HCT116 (cell line): Measurements from ENCODE around the gene SPATA2L.

Experiments
- EZH2 ChIP-seq: fragments of 200-600 bp; sonication (generic); IDR thresholded peaks from 2 replicates; pipeline ENCODE4 v1.6.1; 2017; ENCODE audit warnings: antibody characterized with exemption, mixed run types
- EZH2phosphoT487 ChIP-seq: fragments of 200-600 bp; IDR thresholded peaks from 2 replicates; pipeline ENCODE4 v1.6.1; 2018; ENCODE audit warnings: antibody characterized with exemption, borderline replicate concordance
- POLR2A ChIP-seq: IDR thresholded peaks from 2 replicates; pipeline ENCODE4 v1.7.0; 2011; ENCODE audit warnings: borderline replicate concordance; ENCODE audit not compliant: insufficient read depth, insufficient read length; ENCODE audit errors: extremely low read depth
- POLR2AphosphoS5 ChIP-seq: IDR thresholded peaks from 2 replicates; pipeline ENCODE4 v1.6.1; 2011; ENCODE audit warnings: mild to moderate bottlenecking, low read depth, low read length, moderate library complexity
- RAD21 ChIP-seq: IDR thresholded peaks from 2 replicates; pipeline ENCODE4 v1.6.1; 2012; ENCODE audit warnings: low read depth, mild to moderate bottlenecking
- REST ChIP-seq: IDR thresholded peaks from 2 replicates; pipeline ENCODE4 v1.6.1; 2012; ENCODE audit warnings: low read depth
- SP1 ChIP-seq: IDR thresholded peaks from 2 replicates; pipeline ENCODE4 v1.6.1; 2012; ENCODE audit warnings: low read depth
- TCF7L2 ChIP-seq: IDR thresholded peaks from 2 replicates; pipeline ENCODE4 v1.7.0; 2011; ENCODE audit warnings: borderline replicate concordance, inconsistent platforms; ENCODE audit not compliant: insufficient read depth, insufficient read length; ENCODE audit errors: extremely low read depth
- YY1 ChIP-seq: IDR thresholded peaks from 2 replicates; pipeline ENCODE4 v1.6.1; 2011; ENCODE audit warnings: low read length, low read depth, moderate library complexity, mild to moderate bottlenecking; ENCODE audit not compliant: insufficient replicate concordance; ENCODE audit errors: extremely low read depth
- ZFX ChIP-seq: fragments of 450-650 bp; IDR thresholded peaks from 2 replicates; pipeline ENCODE4 v1.6.1; 2017
- ZNF274 ChIP-seq: fragments of 200-500 bp; sonication (Bioruptor generic); IDR thresholded peaks from 2 replicates; pipeline ENCODE4 v1.6.1; 2014; ENCODE audit warnings: mild to moderate bottlenecking, low read depth, low read length, inconsistent platforms
- TF ChIP-seq, protein P1 (sequence below), 3 experiments: fragments of 200-600 bp in 1 of 3; sonication (generic) in 1 of 3; IDR thresholded peaks in 2 of 3; conservative IDR thresholded peaks in 1 of 3; 2 replicates each; pipeline ENCODE4 v1.5.1; 2012 to 2017; ENCODE audit warnings: low read depth in 2 of 3, low read length in 2 of 3, antibody characterized with exemption in 1 of 3, borderline replicate concordance in 1 of 3, control low read depth in 1 of 3, mild to moderate bottlenecking in 1 of 3, mixed read lengths in 1 of 3, mixed run types in 1 of 3, moderate library complexity in 1 of 3; ENCODE audit not compliant: insufficient read depth in 1 of 3
- TF ChIP-seq, protein P2 (sequence below): IDR thresholded peaks from 2 replicates; pipeline ENCODE4 v1.6.1; 2012

- TF ChIP-seq, protein P1, sequence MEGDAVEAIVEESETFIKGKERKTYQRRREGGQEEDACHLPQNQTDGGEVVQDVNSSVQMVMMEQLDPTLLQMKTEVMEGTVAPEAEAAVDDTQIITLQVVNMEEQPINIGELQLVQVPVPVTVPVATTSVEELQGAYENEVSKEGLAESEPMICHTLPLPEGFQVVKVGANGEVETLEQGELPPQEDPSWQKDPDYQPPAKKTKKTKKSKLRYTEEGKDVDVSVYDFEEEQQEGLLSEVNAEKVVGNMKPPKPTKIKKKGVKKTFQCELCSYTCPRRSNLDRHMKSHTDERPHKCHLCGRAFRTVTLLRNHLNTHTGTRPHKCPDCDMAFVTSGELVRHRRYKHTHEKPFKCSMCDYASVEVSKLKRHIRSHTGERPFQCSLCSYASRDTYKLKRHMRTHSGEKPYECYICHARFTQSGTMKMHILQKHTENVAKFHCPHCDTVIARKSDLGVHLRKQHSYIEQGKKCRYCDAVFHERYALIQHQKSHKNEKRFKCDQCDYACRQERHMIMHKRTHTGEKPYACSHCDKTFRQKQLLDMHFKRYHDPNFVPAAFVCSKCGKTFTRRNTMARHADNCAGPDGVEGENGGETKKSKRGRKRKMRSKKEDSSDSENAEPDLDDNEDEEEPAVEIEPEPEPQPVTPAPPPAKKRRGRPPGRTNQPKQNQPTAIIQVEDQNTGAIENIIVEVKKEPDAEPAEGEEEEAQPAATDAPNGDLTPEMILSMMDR (IDR thresholded peaks at IDR 0.05 in 2 of 3, conservative IDR thresholded peaks at IDR 0.05 in 1 of 3; ENCODE audit: borderline replicate concordance in 1 of 3, insufficient read depth in 1 of 3, low read depth in 2 of 3, low read length in 2 of 3), result no peak
- TF ChIP-seq POLR2A (no peak), RAD21 (no peak), ZNF274 (no peak), EZH2 (no peak), POLR2AphosphoS5 (peak; percentile 37), REST (no peak), SP1 (no peak), ZFX (no peak), TCF7L2 (no peak), YY1 (no peak), EZH2phosphoT487 (no peak)
- TF ChIP-seq, protein P2, sequence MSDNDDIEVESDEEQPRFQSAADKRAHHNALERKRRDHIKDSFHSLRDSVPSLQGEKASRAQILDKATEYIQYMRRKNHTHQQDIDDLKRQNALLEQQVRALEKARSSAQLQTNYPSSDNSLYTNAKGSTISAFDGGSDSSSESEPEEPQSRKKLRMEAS, result no peak
These were observed 16.4 kb upstream of the SPATA2L start for GRCh38 chr16:89717688-89718505.
